GM12801 (cell line): ENCODE results near the gene GABRE.

Source experiments
- CTCF ChIP-seq: IDR thresholded peaks from one replicate; pipeline ENCODE4 v1.5.1; 2011; ENCODE audit warnings: control low read depth; ENCODE audit not compliant: insufficient read length; ENCODE audit errors: extremely low read depth

GABRE gene

GRCh38 chrX:151987108-151987507, 12.6 kb upstream of the GABRE start:
- no peak for TF ChIP-seq CTCF

- no peak for TF ChIP-seq CTCF
These were observed 11.5 kb upstream of the GABRE start for GRCh38 chrX:151985955-151986354.

GRCh38 chrX:151985531-151985930, 11.1 kb upstream of the GABRE start:
- no peak for TF ChIP-seq CTCF

GRCh38 chrX:151984902-151985301, 10.4 kb upstream of the GABRE start:
- TF ChIP-seq CTCF, result no peak

GRCh38 chrX:151984328-151984727, 9.9 kb upstream of the GABRE start:
- TF ChIP-seq CTCF, result no peak

GRCh38 chrX:151983186-151983585, 8.7 kb upstream of the GABRE start:
- TF ChIP-seq CTCF, result no peak

- no peak for TF ChIP-seq CTCF
These were observed 7.7 kb upstream of the GABRE start for GRCh38 chrX:151982222-151982621.

- no peak for TF ChIP-seq CTCF
These were observed 6.7 kb upstream of the GABRE start for GRCh38 chrX:151981129-151981528.
